CD14-positive monocyte (primary cell): ENCODE measurements around the gene TSBP1. TPM values are rescaled to one million over a fixed set of nuclear protein-coding genes. Genes with fewer than 3 reads are reported as not detected.

ENCODE experiments used
- DNase-seq, 3 donors: peaks; one replicate each; pipeline ENCODE4 v3.0.0-alpha.2; 2011 to 2022
- H2AFZ ChIP-seq: 2 replicates; pipeline ENCODE4 v1.6.0; 2012; ENCODE audit warnings: mild to moderate bottlenecking, low read depth, low read length, inconsistent platforms; ENCODE audit not compliant: insufficient read depth, poor library complexity, severe bottlenecking
- H3K27ac ChIP-seq, 2 donors: 1 replicate in 1 of 2; 2 replicates in 1 of 2; pipeline ENCODE4 v1.5.1; 2012 to 2013; ENCODE audit warnings: low read length in 2 of 2, control low read depth in 1 of 2, inconsistent platforms in 1 of 2, low read depth in 1 of 2, mild to moderate bottlenecking in 1 of 2
- H3K27me3 ChIP-seq, 2 donors: one replicate each; pipeline versions ENCODE4 v1.6.0 to v1.6.1; 2011 to 2013; ENCODE audit warnings: low read length in 2 of 2; ENCODE audit not compliant: control insufficient read depth in 2 of 2, insufficient read depth in 2 of 2
- H3K36me3 ChIP-seq, 2 donors: replicated peaks in 1 of 2; 1 replicate in 1 of 2; 2 replicates in 1 of 2; pipeline versions ENCODE4 v1.5.1 to v1.6.1; 2012 to 2013; ENCODE audit warnings: low read length in 2 of 2, control low read depth in 1 of 2, inconsistent platforms in 1 of 2, mild to moderate bottlenecking in 1 of 2; ENCODE audit not compliant: insufficient read depth in 2 of 2, control insufficient read depth in 1 of 2
- H3K4me1 ChIP-seq, 2 donors: 1 replicate in 1 of 2; 2 replicates in 1 of 2; pipeline versions ENCODE4 v1.5.1 to v1.6.1; 2012 to 2013; ENCODE audit warnings: low read length in 2 of 2, control low read depth in 1 of 2, inconsistent platforms in 1 of 2, mild to moderate bottlenecking in 1 of 2, moderate library complexity in 1 of 2; ENCODE audit not compliant: insufficient read depth in 2 of 2, control insufficient read depth in 1 of 2
- H3K4me2 ChIP-seq: replicated peaks from 2 replicates; pipeline ENCODE3; 2012; ENCODE audit warnings: low read length, moderate library complexity, mild to moderate bottlenecking; ENCODE audit not compliant: poor library complexity, severe bottlenecking; ENCODE audit errors: extremely low read depth
- H3K4me3 ChIP-seq, 3 experiments: fragments of 200-600 bp in 1 of 3; sonication (generic) in 1 of 3; replicated peaks in 1 of 3; 1 replicate in 2 of 3; 2 replicates in 1 of 3; pipeline ENCODE4 v1.5.1; 2011 to 2013; ENCODE audit warnings: low read length in 3 of 3, mild to moderate bottlenecking in 3 of 3, control low read depth in 2 of 3, low read depth in 2 of 3, inconsistent platforms in 1 of 3, moderate library complexity in 1 of 3
- H3K79me2 ChIP-seq: 2 replicates; pipeline ENCODE4 v1.6.0; 2012; ENCODE audit warnings: mild to moderate bottlenecking, control low read depth, inconsistent platforms, low read length, moderate library complexity; ENCODE audit not compliant: insufficient read depth
- H3K9ac ChIP-seq: 2 replicates; pipeline ENCODE4 v1.6.0; 2017; ENCODE audit warnings: low read length, mild to moderate bottlenecking; ENCODE audit not compliant: insufficient read depth, poor library complexity, severe bottlenecking
- H3K9me3 ChIP-seq, 2 donors: replicated peaks in 1 of 2; 1 replicate in 1 of 2; 2 replicates in 1 of 2; pipeline versions ENCODE4 v1.5.1 to v1.6.1; 2012 to 2013; ENCODE audit warnings: low read length in 2 of 2, control low read depth in 1 of 2; ENCODE audit not compliant: control insufficient read depth in 1 of 2, insufficient read depth in 1 of 2
- H4K20me1 ChIP-seq: 2 replicates; pipeline ENCODE4 v1.6.0; 2012; ENCODE audit warnings: mild to moderate bottlenecking, low read length, control low read depth, moderate library complexity; ENCODE audit not compliant: insufficient read depth
- H3K27ac Mint-ChIP-seq, 7 donors: one replicate each; pipeline ENCODE4 v1.8.0; 2020; ENCODE audit warnings: mild to moderate bottlenecking in 7 of 7, mixed read lengths in 7 of 7, moderate library complexity in 6 of 7, inconsistent platforms in 2 of 7
- H3K27me3 Mint-ChIP-seq, 3 donors: one replicate each; pipeline ENCODE4 v1.8.0; 2021 to 2022; ENCODE audit warnings: low read depth in 3 of 3, mild to moderate bottlenecking in 3 of 3, mixed read lengths in 3 of 3, moderate library complexity in 3 of 3, inconsistent platforms in 1 of 3
- H3K36me3 Mint-ChIP-seq, 2 donors: one replicate each; pipeline ENCODE4 v1.8.0; 2020; ENCODE audit warnings: mixed read lengths in 2 of 2, inconsistent platforms in 1 of 2, mild to moderate bottlenecking in 1 of 2
- H3K4me1 Mint-ChIP-seq: one replicate; pipeline ENCODE4 v1.8.0; 2020; ENCODE audit warnings: mild to moderate bottlenecking, mixed read lengths
- H3K4me3 Mint-ChIP-seq, 2 donors: one replicate each; pipeline ENCODE4 v1.8.0; 2020; ENCODE audit warnings: mild to moderate bottlenecking in 2 of 2, mixed read lengths in 2 of 2, moderate library complexity in 1 of 2
- H3K9me3 Mint-ChIP-seq, 7 donors: one replicate each; pipeline ENCODE4 v1.8.0; 2020 to 2022; ENCODE audit warnings: mixed read lengths in 7 of 7, mild to moderate bottlenecking in 6 of 7, moderate library complexity in 6 of 7, inconsistent platforms in 2 of 7
- CTCF ChIP-seq: fragments of 200-600 bp; IDR thresholded peaks from one replicate; pipeline ENCODE4 v1.8.0; 2022; ENCODE audit warnings: antibody characterized with exemption, mild to moderate bottlenecking
- WGBS: methylation state at CpG from one replicate; pipeline ENCODE4 v1.1.5; 2013; ENCODE audit warnings: missing lambda C conversion rate; ENCODE audit not compliant: insufficient coverage; 5-methylcytosine and 5-hydroxymethylcytosine counted together
- intact Hi-C, 2 donors: fragments of 100-400 bp; cut with micrococcal nuclease; formaldehyde crosslinking; loops; one replicate each; pipeline versions ENCODE4 v1.15.0 to v1.15.1; 2023
- polyA plus RNA-seq, 3 donors: library from polyadenylated mRNA; depleted of rRNA in 1 of 3; unstranded in 2 of 3; stranded (reverse) in 1 of 3; fragments of 300-500 nt in 2 of 3; fragments of >200 nt in 1 of 3; fragmentation: Illumina TruSeq in 2 of 3; gene quantifications; 1 replicate in 2 of 3; 2 replicates in 1 of 3; pipeline ENCODE4 v1.2.3, GENCODE V29; 2012 to 2021

TSBP1 gene
- polyA plus RNA-seq, 3 donors, result not detected

- H3K27ac ChIP-seq, result no peak overlapping the region
- no peaks in the 10 kb centered on the region for H3K27me3 ChIP-seq
- DNase-seq, result peak in 2 of 3 donors; percentile 8 to 14
- H4K20me1 ChIP-seq, result no peaks in the 10 kb centered on the region
- Mint-ChIP-seq H3K4me1 (peaks cover 19% of the 10 kb centered on the region), H3K27ac (no peak overlapping the region), H3K27me3 (peaks cover 0 to 8% (median 6%) of the 10 kb centered on the region in 3 donors), H3K9me3 (peaks cover 0 to 9% (median 6%) of the 10 kb centered on the region in 7 donors), H3K4me3 (no peak overlapping the region), H3K36me3 (no peaks in the 10 kb centered on the region)
- no peaks in the 10 kb centered on the region for H3K36me3 ChIP-seq
- intact Hi-C loops, result no loop called here
- H3K9ac ChIP-seq, result no peak overlapping the region
- no peak for TF ChIP-seq CTCF
- 50% methylated on average over 2 of the region's 2 CpGs for WGBS
- H3K4me3 ChIP-seq, result no peak overlapping the region
- peaks cover 12 to 17% of the 10 kb centered on the region in 2 donors for H3K4me1 ChIP-seq
- H3K9me3 ChIP-seq, result peaks cover 3 to 4% of the 10 kb centered on the region in 2 donors
- H3K4me2 ChIP-seq, result no peak overlapping the region
- no peak overlapping the region for H2AFZ ChIP-seq
- H3K79me2 ChIP-seq, result no peaks in the 10 kb centered on the region
These were observed 119.2 kb downstream of the TSBP1 start for GRCh38 chr6:32252331-32253009.

- peaks cover 0 to 4% (median 1%) of the 10 kb centered on the region in 3 donors for H3K27me3 Mint-ChIP-seq
- DNase-seq, result no peak
- Histone ChIP-seq H3K9ac (no peak overlapping the region), H3K27ac (no peak overlapping the region), H3K4me1 (peaks cover 8% of the 10 kb centered on the region in 2 donors), H2AFZ (no peak overlapping the region), H3K36me3 (no peaks in the 10 kb centered on the region), H3K9me3 (peaks cover 3 to 4% of the 10 kb centered on the region in 2 donors), H3K27me3 (no peaks in the 10 kb centered on the region), H3K79me2 (no peaks in the 10 kb centered on the region), H4K20me1 (no peaks in the 10 kb centered on the region), H3K4me2 (no peak overlapping the region), H3K4me3 (no peak overlapping the region)
- intact Hi-C loops, result loop anchor here in 1 of 2 donors (10.0 kb wide), 2 partner anchors 166 to 546 kb away; no protein-coding TSS in a partner anchor
- no peak for TF ChIP-seq CTCF
- H3K27ac Mint-ChIP-seq, result no peak overlapping the region
- H3K9me3 Mint-ChIP-seq, result peaks cover 0 to 9% (median 6%) of the 10 kb centered on the region in 7 donors
- WGBS, result 88% methylated on average over 2 of the region's 2 CpGs
- H3K4me3 Mint-ChIP-seq, result no peak overlapping the region
- peaks cover 18% of the 10 kb centered on the region for H3K4me1 Mint-ChIP-seq
- H3K36me3 Mint-ChIP-seq, result no peaks in the 10 kb centered on the region
These were observed 122.4 kb downstream of the TSBP1 start for GRCh38 chr6:32249262-32249661.
